MM.1S (cell line): ENCODE results near the gene CIBAR2.

ENCODE experiments used
- DNase-seq: peaks from one replicate; pipeline ENCODE4 v3.0.0-alpha.2; 2015
- H2AFZ ChIP-seq: fragments of 300-600 bp; sonication (generic); 2 replicates; pipeline ENCODE4 v1.6.0; 2016; ENCODE audit warnings: antibody characterized with exemption, low read length
- H3F3A ChIP-seq: fragments of 300-600 bp; sonication (generic); 2 replicates; pipeline ENCODE4 v1.6.1; 2016; ENCODE audit warnings: mild to moderate bottlenecking, antibody characterized with exemption, low read length, moderate library complexity, mixed read lengths; ENCODE audit not compliant: insufficient read depth
- H3K27ac ChIP-seq: fragments of 300-600 bp; sonication (generic); 2 replicates; pipeline ENCODE4 v1.5.1; 2016; ENCODE audit warnings: mild to moderate bottlenecking, low read length
- H3K27me3 ChIP-seq: fragments of 300-600 bp; sonication (generic); replicated peaks from 2 replicates; pipeline ENCODE4 v1.6.0; 2016; ENCODE audit warnings: low read length; ENCODE audit not compliant: insufficient read depth
- H3K36me3 ChIP-seq: fragments of 300-600 bp; sonication (generic); replicated peaks from 2 replicates; pipeline ENCODE4 v1.6.1; 2016; ENCODE audit warnings: mild to moderate bottlenecking, low read length, mixed read lengths; ENCODE audit not compliant: insufficient read depth
- H3K4me1 ChIP-seq: fragments of 300-600 bp; sonication (generic); 2 replicates; pipeline ENCODE4 v1.6.1; 2016; ENCODE audit warnings: low read length, mixed read lengths
- H3K4me2 ChIP-seq: fragments of 300-600 bp; sonication (generic); 2 replicates; pipeline ENCODE4 v1.6.0; 2016; ENCODE audit warnings: low read depth, low read length
- H3K4me3 ChIP-seq: fragments of 300-600 bp; sonication (generic); 2 replicates; pipeline ENCODE4 v1.5.1; 2016; ENCODE audit warnings: low read length, mixed read lengths
- H3K79me2 ChIP-seq: fragments of 300-600 bp; sonication (generic); 2 replicates; pipeline ENCODE4 v1.6.1; 2016; ENCODE audit warnings: mixed run types, low read length, mixed read lengths
- H3K9ac ChIP-seq: fragments of 300-600 bp; sonication (generic); 2 replicates; pipeline ENCODE4 v1.6.1; 2016; ENCODE audit warnings: low read length, mixed read lengths
- H3K9me2 ChIP-seq: fragments of 300-600 bp; sonication (generic); replicated peaks from 2 replicates; pipeline ENCODE4 v1.6.1; 2016; ENCODE audit warnings: mild to moderate bottlenecking, low read length, mixed read lengths; ENCODE audit not compliant: insufficient read depth
- H3K9me3 ChIP-seq: fragments of 300-600 bp; sonication (generic); replicated peaks from 2 replicates; pipeline ENCODE4 v1.6.1; 2016; ENCODE audit warnings: mild to moderate bottlenecking, low read length, mixed read lengths; ENCODE audit not compliant: insufficient read depth
- H4K20me1 ChIP-seq: fragments of 300-600 bp; sonication (generic); 2 replicates; pipeline ENCODE4 v1.6.1; 2016; ENCODE audit warnings: mild to moderate bottlenecking, low read length, moderate library complexity, mixed read lengths; ENCODE audit not compliant: insufficient read depth
- CTCF ChIP-seq: fragments of 300-600 bp; sonication (generic); IDR thresholded peaks from 2 replicates; pipeline ENCODE4 v1.5.1; 2016; ENCODE audit warnings: antibody characterized with exemption, low read length, mixed read lengths
- EZH2 ChIP-seq: fragments of 300-600 bp; sonication (generic); optimal IDR thresholded peaks from 2 replicates; pipeline ENCODE3; 2017; ENCODE audit warnings: low read depth, mild to moderate bottlenecking, antibody characterized with exemption, low read length, mixed read lengths
- EZH2phosphoT487 ChIP-seq: fragments of 300-600 bp; sonication (generic); IDR thresholded peaks from 2 replicates; pipeline ENCODE4 v1.6.1; 2018; ENCODE audit warnings: antibody characterized with exemption, low read length

Gene CIBAR2

GRCh38 chr16:85128079-85128837 lies 16.0 kb upstream of the CIBAR2 start:
- Histone ChIP-seq H3K9ac (no peak overlapping the region), H3K79me2 (no peaks in the 10 kb centered on the region), H3K27me3 (peaks cover 69% of the 10 kb centered on the region), H3K36me3 (no peaks in the 10 kb centered on the region), H3K4me1 (no peaks in the 10 kb centered on the region), H3K4me2 (no peak overlapping the region), H2AFZ (no peak overlapping the region), H3K27ac (no peak overlapping the region), H3F3A (no peaks in the 10 kb centered on the region), H3K9me3 (no peaks in the 10 kb centered on the region), H3K9me2 (no peaks in the 10 kb centered on the region), H4K20me1 (no peaks in the 10 kb centered on the region), H3K4me3 (no peak overlapping the region)
- no peak for DNase-seq
- TF ChIP-seq CTCF: no peak
- no peak for TF ChIP-seq EZH2
- TF ChIP-seq EZH2phosphoT487: no peak

DNA sequence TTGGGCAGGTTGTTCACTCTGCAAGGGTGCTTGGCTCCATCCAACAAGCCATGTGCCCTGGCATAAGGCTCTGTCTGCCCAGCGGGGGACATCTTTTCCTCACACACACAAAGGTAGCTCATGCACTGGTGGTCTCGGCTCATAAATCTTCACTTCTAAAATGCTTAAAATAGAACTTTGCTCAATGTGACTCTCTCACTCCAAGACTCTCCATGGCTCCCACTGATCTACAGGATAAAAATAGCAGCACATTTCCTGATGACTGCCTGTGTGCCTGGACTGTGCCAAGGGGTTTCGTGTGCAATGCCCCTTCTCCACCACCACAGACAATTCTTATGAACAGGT lies 15.1 kb upstream of the CIBAR2 start:
- Histone ChIP-seq H3K9ac (no peak overlapping the region), H3K27me3 (peaks cover 66% of the 10 kb centered on the region), H4K20me1 (no peaks in the 10 kb centered on the region), H3K4me1 (no peaks in the 10 kb centered on the region), H3K79me2 (no peaks in the 10 kb centered on the region), H3F3A (no peaks in the 10 kb centered on the region), H3K9me3 (no peaks in the 10 kb centered on the region), H3K9me2 (no peaks in the 10 kb centered on the region), H3K4me2 (no peak overlapping the region), H3K36me3 (no peaks in the 10 kb centered on the region), H2AFZ (no peak overlapping the region), H3K4me3 (no peak overlapping the region), H3K27ac (no peak overlapping the region)
- TF ChIP-seq CTCF (no peak), EZH2 (no peak), EZH2phosphoT487 (no peak)
- no peak for DNase-seq

- no peak overlapping the region for H2AFZ ChIP-seq
- H3K9ac ChIP-seq: no peak overlapping the region
- DNase-seq: no peak
Measured at GRCh38 chr16:85126705-85127378, 14.6 kb upstream of the CIBAR2 start.

More at GRCh38 chr16:85126705-85127378, 14.6 kb upstream of the CIBAR2 start:
- Histone ChIP-seq H3K27ac (no peak overlapping the region), H3K4me2 (no peak overlapping the region), H3F3A (no peaks in the 10 kb centered on the region), H4K20me1 (no peaks in the 10 kb centered on the region), H3K4me1 (no peaks in the 10 kb centered on the region), H3K79me2 (no peaks in the 10 kb centered on the region), H3K27me3 (peaks cover 71% of the 10 kb centered on the region), H3K9me2 (no peaks in the 10 kb centered on the region), H3K4me3 (no peak overlapping the region), H3K36me3 (no peaks in the 10 kb centered on the region), H3K9me3 (no peaks in the 10 kb centered on the region)
- TF ChIP-seq CTCF (no peak), EZH2phosphoT487 (no peak), EZH2 (no peak)
